NCI-H146 (cell line): ENCODE data around the gene ISY1.
"Not testable (repeated sequence)": the region's sequence is repeated elsewhere in the genome, so short reads cannot be mapped to it uniquely, and the experiment has no call there.

Experiments
- DNase-seq: peaks from one replicate; lab custom pipeline; 2025; lab: John Stamatoyannopoulos, UW

ISY1 gene

GRCh38 chr3:129166579-129167332 is 5.9 kb upstream of the ISY1 start:
- no peak for DNase-seq

- not testable (repeated sequence) for DNase-seq
These were observed 4.7 kb upstream of the ISY1 start for GRCh38 chr3:129165594-129165993.

- DNase-seq = no peak
These were observed 3.6 kb upstream of the ISY1 start for GRCh38 chr3:129164500-129164899.

- no peak for DNase-seq
These were observed 2.1 kb upstream of the ISY1 start for GRCh38 chr3:129162729-129163579.

GRCh38 chr3:129161860-129162271 is 1.0 kb upstream of the ISY1 start:
- no peak for DNase-seq

GRCh38 chr3:129144786-129145185 is 16.1 kb downstream of the ISY1 start:
- DNase-seq = no peak

GRCh38 chr3:129141011-129141410 is 19.9 kb downstream of the ISY1 start:
- not testable (repeated sequence) for DNase-seq

- no peak for DNase-seq
These were observed 21.0 kb downstream of the ISY1 start for GRCh38 chr3:129139911-129140310.

- not testable (repeated sequence) for DNase-seq
These were observed 24.6 kb downstream of the ISY1 start for GRCh38 chr3:129136275-129136674.

GRCh38 chr3:129132097-129132866 is 28.6 kb downstream of the ISY1 start:
- DNase-seq = peak; percentile 42

- DNase-seq = no peak
These were observed 29.3 kb downstream of the ISY1 start for GRCh38 chr3:129131465-129132088.

GRCh38 chr3:129130291-129130813 is 30.5 kb downstream of the ISY1 start:
- DNase-seq = no peak

GRCh38 chr3:129128357-129129155 is 32.3 kb downstream of the ISY1 start:
- DNase-seq = no peak

GRCh38 chr3:129126726-129127280 is 34.1 kb downstream of the ISY1 start:
- DNase-seq = no peak

GRCh38 chr3:129123314-129124060 is 37.4 kb downstream of the ISY1 start:
- peak; percentile 20 for DNase-seq

- DNase-seq = no peak
These were observed 38.4 kb downstream of the ISY1 start for GRCh38 chr3:129122412-129123011.

GRCh38 chr3:129121792-129122411 is 39.0 kb downstream of the ISY1 start, which contains the start of gene RAB43:
TSS of gene RAB43 (minus strand) at chr3:129121804. CDS start at chr3:129121489, 315 bp downstream.
- DNase-seq = peak; percentile 94

- DNase-seq = no peak
These were observed 39.7 kb downstream of the ISY1 start for GRCh38 chr3:129121016-129121791.
